Ascending aorta (tissue), 2 donors: ENCODE data around the gene WDR45. TPM values are rescaled to one million over a fixed set of nuclear protein-coding genes. Genes with fewer than 3 reads are reported as not detected.

Experiments used
- DNase-seq, 2 donors: peaks; one replicate each; pipeline ENCODE4 v3.0.0-alpha.2; 2019; ENCODE audit warnings: low spot score in 2 of 2
- H3K27ac ChIP-seq, 2 donors: fragments of 200-600 bp; sonication (generic); one replicate each; pipeline ENCODE4 v1.5.1; 2016 to 2017; ENCODE audit warnings: mild to moderate bottlenecking in 1 of 2
- H3K27me3 ChIP-seq: fragments of 200-600 bp; sonication (generic); one replicate; pipeline ENCODE4 v1.5.1; 2017
- H3K36me3 ChIP-seq, 2 donors: fragments of 200-600 bp; sonication (generic); one replicate each; pipeline ENCODE4 v1.5.1; 2016
- H3K4me1 ChIP-seq, 2 donors: fragments of 200-600 bp; sonication (generic); one replicate each; pipeline ENCODE4 v1.5.1; 2016 to 2017; ENCODE audit warnings: mild to moderate bottlenecking in 1 of 2
- H3K4me3 ChIP-seq, 2 donors: fragments of 200-600 bp; sonication (generic); one replicate each; pipeline ENCODE4 v1.5.1; 2016 to 2017; ENCODE audit warnings: mild to moderate bottlenecking in 1 of 2
- H3K9me3 ChIP-seq, 2 donors: fragments of 200-600 bp; sonication (generic); one replicate each; pipeline ENCODE4 v1.5.1; 2016
- intact Hi-C: fragments of 100-400 bp; cut with DNase I; formaldehyde crosslinking; loops from one replicate; pipeline ENCODE4 v1.15.1; 2023
- total RNA-seq: library from RNA; depleted of rRNA; stranded (reverse); fragments of >200 nt; gene quantifications from one replicate; pipeline ENCODE4 v1.1.0, GENCODE V29; 2016
- TF ChIP-seq, protein P1 (sequence below), 3 experiments: fragments of 200-600 bp in 2 of 3; fragments of 450-650 bp in 1 of 3; sonication (generic) in 2 of 3; IDR thresholded peaks; one replicate each; pipeline ENCODE4 v1.5.1; 2016 to 2019; ENCODE audit warnings: antibody characterized with exemption in 3 of 3, mild to moderate bottlenecking in 1 of 3, moderate library complexity in 1 of 3

The WDR45 gene
- total RNA-seq, 1 donor from 2014 or later = 169 TPM

DNA sequence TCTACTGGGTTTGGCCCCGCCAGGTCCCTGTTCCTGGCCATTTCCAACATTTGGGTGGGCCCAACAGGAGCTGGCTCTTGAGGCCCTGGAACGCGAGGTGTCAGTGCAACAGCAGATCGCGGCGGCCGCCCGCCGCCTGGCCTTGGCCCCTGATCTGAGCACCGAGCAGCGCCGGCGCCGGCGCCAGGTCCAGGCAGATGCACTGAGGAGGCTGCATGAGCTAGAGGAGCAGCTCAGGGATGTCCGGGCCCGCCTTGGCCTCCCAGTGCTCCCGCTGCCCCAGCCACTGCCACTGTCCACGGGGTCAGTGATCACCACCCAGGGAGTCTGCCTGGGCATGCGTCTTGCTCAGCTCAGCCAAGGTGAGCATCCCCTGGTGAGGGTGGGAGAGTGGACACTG, 15.4 kb downstream of the WDR45 start:
- H3K4me3 ChIP-seq = no peak overlapping the region
- H3K27me3 ChIP-seq = no peaks in the 10 kb centered on the region
- no peak overlapping the region for H3K27ac ChIP-seq
- no peak for DNase-seq
- peaks cover 5 to 11% of the 10 kb centered on the region in 2 donors for H3K36me3 ChIP-seq
- intact Hi-C loops = no loop called here
- TF ChIP-seq, protein P1, sequence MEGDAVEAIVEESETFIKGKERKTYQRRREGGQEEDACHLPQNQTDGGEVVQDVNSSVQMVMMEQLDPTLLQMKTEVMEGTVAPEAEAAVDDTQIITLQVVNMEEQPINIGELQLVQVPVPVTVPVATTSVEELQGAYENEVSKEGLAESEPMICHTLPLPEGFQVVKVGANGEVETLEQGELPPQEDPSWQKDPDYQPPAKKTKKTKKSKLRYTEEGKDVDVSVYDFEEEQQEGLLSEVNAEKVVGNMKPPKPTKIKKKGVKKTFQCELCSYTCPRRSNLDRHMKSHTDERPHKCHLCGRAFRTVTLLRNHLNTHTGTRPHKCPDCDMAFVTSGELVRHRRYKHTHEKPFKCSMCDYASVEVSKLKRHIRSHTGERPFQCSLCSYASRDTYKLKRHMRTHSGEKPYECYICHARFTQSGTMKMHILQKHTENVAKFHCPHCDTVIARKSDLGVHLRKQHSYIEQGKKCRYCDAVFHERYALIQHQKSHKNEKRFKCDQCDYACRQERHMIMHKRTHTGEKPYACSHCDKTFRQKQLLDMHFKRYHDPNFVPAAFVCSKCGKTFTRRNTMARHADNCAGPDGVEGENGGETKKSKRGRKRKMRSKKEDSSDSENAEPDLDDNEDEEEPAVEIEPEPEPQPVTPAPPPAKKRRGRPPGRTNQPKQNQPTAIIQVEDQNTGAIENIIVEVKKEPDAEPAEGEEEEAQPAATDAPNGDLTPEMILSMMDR (IDR thresholded peaks at IDR 0.05) = no peak
- H3K4me1 ChIP-seq = no peaks in the 10 kb centered on the region
- no peaks in the 10 kb centered on the region for H3K9me3 ChIP-seq

DNA sequence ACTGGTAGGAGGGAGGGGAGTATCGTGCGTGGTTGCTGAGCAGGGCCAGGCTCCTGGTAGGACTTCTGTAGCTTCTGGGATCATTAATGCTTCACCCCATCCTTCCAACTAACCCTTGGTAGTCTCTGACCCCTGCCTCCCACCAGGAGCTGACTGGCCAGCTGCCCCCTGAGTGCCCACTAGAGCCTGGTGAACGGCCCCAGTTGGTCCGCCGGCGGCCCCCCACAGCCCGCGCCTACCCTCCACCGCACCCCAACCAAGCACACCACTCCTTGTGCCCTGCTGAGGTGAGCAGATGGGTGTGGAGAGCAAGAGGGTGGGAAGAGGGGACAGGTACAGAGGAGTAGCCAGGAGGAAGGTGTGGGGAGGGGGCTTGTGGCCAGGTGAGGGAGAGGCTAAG, 16.0 kb downstream of the WDR45 start:
- Histone ChIP-seq H3K4me1 (no peaks in the 10 kb centered on the region), H3K27me3 (no peaks in the 10 kb centered on the region), H3K27ac (no peak overlapping the region), H3K9me3 (no peaks in the 10 kb centered on the region), H3K36me3 (peaks cover 2 to 11% of the 10 kb centered on the region in 2 donors), H3K4me3 (no peak overlapping the region)
- DNase-seq = no peak
- TF ChIP-seq, protein P1 (IDR thresholded peaks at IDR 0.05) = no peak
- intact Hi-C loops = no loop called here

DNA sequence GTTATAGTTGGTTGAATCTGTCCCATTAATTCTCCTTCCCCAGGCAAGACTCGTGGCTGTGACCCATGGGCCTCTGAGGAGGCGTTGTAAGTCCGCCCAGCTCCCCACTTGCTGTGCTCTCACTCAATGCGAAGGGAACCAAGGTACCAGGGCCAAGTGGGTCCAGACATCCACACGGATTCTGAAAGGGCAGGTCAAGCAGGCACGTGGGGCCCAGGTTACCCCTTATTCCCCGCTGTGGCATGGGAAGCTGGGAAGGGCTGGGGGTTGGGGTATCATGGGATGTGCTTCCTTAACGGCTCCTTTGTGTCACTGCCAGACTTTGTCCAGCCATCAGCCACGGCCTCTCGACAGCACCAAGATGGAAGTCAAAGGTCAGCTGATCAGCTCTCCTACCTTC, 17.8 kb downstream of the WDR45 start:
- H3K36me3 ChIP-seq = peaks cover 2 to 11% of the 10 kb centered on the region in 2 donors
- no peaks in the 10 kb centered on the region for H3K4me1 ChIP-seq
- DNase-seq = no peak
- TF ChIP-seq, protein P1 (IDR thresholded peaks at IDR 0.05) = no peak
- intact Hi-C loops = no loop called here
- H3K27me3 ChIP-seq = no peaks in the 10 kb centered on the region
- no peak overlapping the region for H3K27ac ChIP-seq
- no peaks in the 10 kb centered on the region for H3K9me3 ChIP-seq
- no peak overlapping the region for H3K4me3 ChIP-seq

DNA sequence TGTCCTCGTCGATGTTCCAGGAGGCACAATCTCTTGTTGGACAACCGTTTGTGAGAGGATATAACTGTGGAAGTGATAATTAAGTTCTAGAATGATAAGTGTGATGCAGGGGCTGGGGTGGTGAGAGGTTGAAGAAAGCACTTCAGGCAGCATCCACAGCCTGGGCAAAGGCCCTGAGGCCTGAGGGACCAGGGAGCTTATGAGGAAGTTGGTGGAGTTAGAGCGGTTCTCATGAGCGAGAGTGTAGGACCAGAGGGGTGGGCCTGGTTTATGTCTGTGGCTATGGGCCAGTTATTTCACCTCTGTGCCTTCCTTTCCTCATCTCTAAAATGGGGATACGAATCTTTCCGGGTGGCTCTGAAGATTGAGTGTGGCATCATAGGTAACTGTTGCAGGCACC, 18.2 kb downstream of the WDR45 start:
- Histone ChIP-seq H3K27me3 (no peaks in the 10 kb centered on the region), H3K4me1 (no peaks in the 10 kb centered on the region), H3K9me3 (no peaks in the 10 kb centered on the region), H3K27ac (no peak overlapping the region), H3K4me3 (no peak overlapping the region), H3K36me3 (peaks cover 2 to 11% of the 10 kb centered on the region in 2 donors)
- intact Hi-C loops = no loop called here
- DNase-seq = no peak
- TF ChIP-seq, protein P1 (IDR thresholded peaks at IDR 0.05) = no peak

DNA sequence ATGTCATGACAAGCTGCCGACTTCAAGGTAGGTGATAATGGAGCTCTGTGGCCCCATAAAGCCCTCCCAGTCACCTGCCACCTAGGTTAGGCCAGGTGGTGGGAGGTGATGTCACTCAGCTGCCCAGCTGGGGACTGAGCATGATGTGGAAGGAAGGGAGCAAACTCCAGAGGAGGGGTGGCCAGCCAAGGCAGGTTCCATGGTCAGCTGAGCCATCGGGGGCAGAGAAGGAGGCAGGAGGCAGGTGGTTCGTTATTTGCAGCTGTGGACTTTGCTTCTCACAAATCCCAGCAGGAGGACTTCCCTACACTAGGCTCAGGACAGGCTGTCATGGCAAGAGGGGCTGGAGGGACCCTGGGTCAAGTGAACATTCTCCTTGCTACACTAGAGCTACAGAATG, 18.8 kb downstream of the WDR45 start:
- DNase-seq = no peak
- no peak overlapping the region for H3K27ac ChIP-seq
- intact Hi-C loops = no loop called here
- H3K4me1 ChIP-seq = no peaks in the 10 kb centered on the region
- TF ChIP-seq, protein P1 (IDR thresholded peaks at IDR 0.05) = no peak
- no peak overlapping the region for H3K4me3 ChIP-seq
- H3K9me3 ChIP-seq = no peaks in the 10 kb centered on the region
- H3K36me3 ChIP-seq = peaks cover 2 to 11% of the 10 kb centered on the region in 2 donors
- no peaks in the 10 kb centered on the region for H3K27me3 ChIP-seq

DNA sequence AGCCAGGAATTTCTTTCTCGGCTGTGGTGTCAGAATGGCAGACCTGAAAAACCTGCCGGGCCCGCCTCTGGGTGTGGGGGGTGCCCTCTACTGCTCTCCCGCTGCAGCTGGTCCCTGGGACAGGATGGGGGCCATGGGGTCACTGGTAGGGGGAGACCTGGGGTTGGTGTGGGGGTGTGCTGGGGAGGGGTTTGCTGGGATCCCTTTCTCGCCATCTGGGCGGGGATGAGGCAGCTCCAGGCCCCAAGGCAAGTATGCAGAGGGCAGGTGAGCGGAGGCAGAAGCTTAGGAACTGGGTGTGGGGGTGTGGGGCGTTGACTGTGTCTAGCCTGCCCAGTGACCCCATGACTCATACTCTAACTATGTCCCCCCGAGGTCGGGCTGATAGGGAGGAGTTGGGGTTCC, 20.0 kb downstream of the WDR45 start:
- Histone ChIP-seq H3K27me3 (no peaks in the 10 kb centered on the region), H3K27ac (peak overlapping the region in 1 of 2 donors; percentile 49), H3K4me3 (no peak overlapping the region), H3K9me3 (no peaks in the 10 kb centered on the region), H3K4me1 (no peaks in the 10 kb centered on the region), H3K36me3 (peaks cover 2 to 5% of the 10 kb centered on the region in 2 donors)
- intact Hi-C loops = no loop called here
- no peak for DNase-seq
- TF ChIP-seq, protein P1 (IDR thresholded peaks at IDR 0.05) = no peak
